ENCODE measurements around the gene FAM156A.
"Not testable (repeated sequence)": the region's sequence is repeated elsewhere in the genome, so short reads cannot be mapped to it uniquely, and the experiment has no call there.

DNA sequence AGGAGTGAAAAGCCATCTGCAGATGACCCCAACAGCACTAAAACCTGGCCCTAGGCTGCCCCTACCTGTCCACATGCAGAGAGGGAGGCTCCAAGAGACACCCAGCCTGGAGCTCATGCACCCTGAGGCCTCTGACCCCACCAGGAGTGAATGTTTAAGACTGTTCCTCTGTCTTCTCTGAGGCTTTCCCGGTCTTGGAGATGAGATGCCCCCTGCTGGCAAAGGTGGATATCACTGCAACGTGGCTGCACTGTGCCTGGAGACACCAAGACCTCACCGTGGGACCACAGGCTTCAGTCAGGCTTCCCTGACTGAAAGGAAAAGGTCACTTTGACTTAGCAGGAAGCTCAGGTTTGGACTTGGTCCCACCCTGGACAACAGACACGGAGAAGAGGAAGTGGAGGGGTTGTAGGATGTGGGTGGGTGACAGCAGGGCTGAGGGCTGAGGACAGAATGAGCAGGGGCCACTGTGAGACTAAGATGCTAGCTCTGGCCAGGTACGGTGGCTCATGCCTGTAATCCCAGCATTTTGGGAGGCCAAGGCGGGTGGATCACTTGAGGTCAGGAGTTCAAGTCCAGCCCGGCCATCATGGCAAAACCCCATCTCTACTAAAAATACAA, 31.8 kb upstream of the FAM156A start:
- TF ChIP-seq POLR2A (IDR thresholded peaks at IDR 0.05; ENCODE audit: low read depth, low read length); TAF1 (IDR thresholded peaks at IDR 0.05; ENCODE audit: borderline replicate concordance, low read depth, low read length); POLR2AphosphoS5 (IDR thresholded peaks at IDR 0.05; ENCODE audit: low read depth, low read length): not testable (repeated sequence)

Data from GM12892 (cell line).